ENCODE data around the gene SLC17A6.

The SLC17A6 gene

GRCh38 chr11:22389526-22390282 lies 51.5 kb downstream of the SLC17A6 start:
- no peak for TF ChIP-seq CTCF (IDR thresholded peaks at IDR 0.05)
- DNase-seq (ENCODE audit: low spot score) = no peak
- Histone ChIP-seq H3K4me3 (no peak overlapping the region), H3K27ac (no peak overlapping the region)

- DNase-seq (ENCODE audit: low spot score) = no peak
- no peak overlapping the region for H3K27ac ChIP-seq
- no peak for TF ChIP-seq CTCF (IDR thresholded peaks at IDR 0.05)
- no peak overlapping the region for H3K4me3 ChIP-seq
These were observed 52.1 kb downstream of the SLC17A6 start for GRCh38 chr11:22390283-22390655.

- H3K4me3 ChIP-seq = no peak overlapping the region
- no peak for TF ChIP-seq CTCF (IDR thresholded peaks at IDR 0.05)
These were observed 54.4 kb downstream of the SLC17A6 start for GRCh38 chr11:22392561-22392960.

GRCh38 chr11:22405377-22405776 lies 67.2 kb downstream of the SLC17A6 start:
- no peak for DNase-seq (ENCODE audit: low spot score)
- H3K27ac ChIP-seq = no peak overlapping the region
- no peak for TF ChIP-seq CTCF (IDR thresholded peaks at IDR 0.05)
- H3K4me3 ChIP-seq = no peak overlapping the region

More at GRCh38 chr11:22392561-22392960, 54.4 kb downstream of the SLC17A6 start:
- DNase-seq (ENCODE audit: low spot score) = no peak
- no peak overlapping the region for H3K27ac ChIP-seq

- H3K27ac ChIP-seq = no peak overlapping the region
- no peak for DNase-seq (ENCODE audit: low spot score)
- no peak overlapping the region for H3K4me3 ChIP-seq
- no peak for TF ChIP-seq CTCF (IDR thresholded peaks at IDR 0.05)
These were observed 69.1 kb downstream of the SLC17A6 start for GRCh38 chr11:22407267-22407666.

GRCh38 chr11:22407921-22408320 lies 69.7 kb downstream of the SLC17A6 start:
- no peak for DNase-seq (ENCODE audit: low spot score)
- Histone ChIP-seq H3K27ac (no peak overlapping the region), H3K4me3 (no peak overlapping the region)
- TF ChIP-seq CTCF (IDR thresholded peaks at IDR 0.05) = no peak

- no peak for TF ChIP-seq CTCF (IDR thresholded peaks at IDR 0.05)
- no peak for DNase-seq (ENCODE audit: low spot score)
These were observed 77.3 kb downstream of the SLC17A6 start for GRCh38 chr11:22415476-22415875.

More at GRCh38 chr11:22415476-22415875, 77.3 kb downstream of the SLC17A6 start:
- Histone ChIP-seq H3K27ac (no peak overlapping the region), H3K4me3 (no peak overlapping the region)
